Endodermal cell (in vitro differentiated cells): ENCODE measurements around the gene THAP11. TPM values are rescaled to one million over a fixed set of nuclear protein-coding genes. Genes with fewer than 3 reads are reported as not detected.

Experiments
- DNase-seq: peaks from one replicate; pipeline ENCODE4 v3.0.0-alpha.2; 2017
- H3K27ac ChIP-seq: 2 replicates; pipeline ENCODE4 v1.5.1; 2013; ENCODE audit warnings: mild to moderate bottlenecking, low read depth, low read length, moderate library complexity
- H3K27me3 ChIP-seq: 2 replicates; pipeline ENCODE4 v1.6.1; 2013; ENCODE audit warnings: mild to moderate bottlenecking, low read length, moderate library complexity; ENCODE audit not compliant: insufficient read depth, control insufficient read depth, poor library complexity, severe bottlenecking
- H3K36me3 ChIP-seq: 2 replicates; pipeline ENCODE4 v1.7.0; 2013; ENCODE audit warnings: mild to moderate bottlenecking, low read length, moderate library complexity; ENCODE audit not compliant: control insufficient read depth, insufficient read depth
- H3K4me1 ChIP-seq: one replicate; pipeline ENCODE4 v1.7.0; 2013; ENCODE audit warnings: low read length; ENCODE audit not compliant: control insufficient read depth, insufficient read depth
- H3K4me3 ChIP-seq: 2 replicates; pipeline ENCODE4 v1.5.1; 2013; ENCODE audit warnings: mild to moderate bottlenecking, low read length, moderate library complexity
- H3K9ac ChIP-seq: 2 replicates; pipeline ENCODE4 v1.6.1; 2013; ENCODE audit warnings: mild to moderate bottlenecking, low read length, moderate library complexity; ENCODE audit not compliant: poor library complexity, severe bottlenecking; ENCODE audit errors: extremely low read depth
- H3K9me3 ChIP-seq: 2 replicates; pipeline ENCODE4 v1.6.1; 2013; ENCODE audit warnings: mild to moderate bottlenecking, low read length, moderate library complexity; ENCODE audit not compliant: control insufficient read depth
- H3K27ac Mint-ChIP-seq: 2 replicates; pipeline ENCODE4 v1.8.0; 2020; ENCODE audit warnings: mixed read lengths
- H3K27me3 Mint-ChIP-seq: 2 replicates; pipeline ENCODE4 v1.8.0; 2021; ENCODE audit warnings: mild to moderate bottlenecking, mixed read lengths; ENCODE audit not compliant: insufficient read depth
- H3K36me3 Mint-ChIP-seq: 2 replicates; pipeline ENCODE4 v1.8.0; 2020; ENCODE audit warnings: low read depth, mixed read lengths
- H3K4me1 Mint-ChIP-seq: 2 replicates; pipeline ENCODE4 v1.8.0; 2020; ENCODE audit warnings: mixed read lengths
- H3K4me3 Mint-ChIP-seq: 2 replicates; pipeline ENCODE4 v1.8.0; 2020; ENCODE audit warnings: mild to moderate bottlenecking, moderate library complexity, mixed read lengths
- H3K9me3 Mint-ChIP-seq: 2 replicates; pipeline ENCODE4 v1.8.0; 2020; ENCODE audit warnings: mild to moderate bottlenecking, mixed read lengths
- WGBS, 2 experiments: methylation state at CpG; one replicate each; pipeline versions ENCODE4 v1.1.5 to v1.1.7; 2013; ENCODE audit warnings: missing lambda C conversion rate in 2 of 2, mixed read lengths in 1 of 2; ENCODE audit not compliant: insufficient coverage in 1 of 2, insufficient read length in 1 of 2; 5-methylcytosine and 5-hydroxymethylcytosine counted together
- total RNA-seq, 2 donors: library from RNA; stranded (reverse); fragmentation: NEBNext Ultra II Directional in 1 of 2; extraction: Animal tissue kit (Norgen Biotek cat#: 25700) in 1 of 2; gene quantifications; 2 replicates in 1 of 2; 3 replicates in 1 of 2; pipeline ENCODE4 v1.2.1, GENCODE V29; 2021
- TF ChIP-seq, protein P1 (sequence below): fragments of 200-600 bp; sonication (generic); conservative IDR thresholded peaks from 2 replicates; pipeline ENCODE4 v1.5.0; 2021; ENCODE audit warnings: antibody characterized with exemption, mild to moderate bottlenecking

THAP11 gene
- total RNA-seq, 2 donors from 2014 or later, result 28.0 to 32.9 TPM

- Mint-ChIP-seq H3K4me1 (peaks cover 8% of the 10 kb centered on the region), H3K27ac (no peak overlapping the region), H3K27me3 (no peaks in the 10 kb centered on the region), H3K9me3 (no peaks in the 10 kb centered on the region), H3K36me3 (peaks cover 56% of the 10 kb centered on the region), H3K4me3 (no peak overlapping the region)
- no peaks in the 10 kb centered on the region for H3K9me3 ChIP-seq
- TF ChIP-seq, protein P1, sequence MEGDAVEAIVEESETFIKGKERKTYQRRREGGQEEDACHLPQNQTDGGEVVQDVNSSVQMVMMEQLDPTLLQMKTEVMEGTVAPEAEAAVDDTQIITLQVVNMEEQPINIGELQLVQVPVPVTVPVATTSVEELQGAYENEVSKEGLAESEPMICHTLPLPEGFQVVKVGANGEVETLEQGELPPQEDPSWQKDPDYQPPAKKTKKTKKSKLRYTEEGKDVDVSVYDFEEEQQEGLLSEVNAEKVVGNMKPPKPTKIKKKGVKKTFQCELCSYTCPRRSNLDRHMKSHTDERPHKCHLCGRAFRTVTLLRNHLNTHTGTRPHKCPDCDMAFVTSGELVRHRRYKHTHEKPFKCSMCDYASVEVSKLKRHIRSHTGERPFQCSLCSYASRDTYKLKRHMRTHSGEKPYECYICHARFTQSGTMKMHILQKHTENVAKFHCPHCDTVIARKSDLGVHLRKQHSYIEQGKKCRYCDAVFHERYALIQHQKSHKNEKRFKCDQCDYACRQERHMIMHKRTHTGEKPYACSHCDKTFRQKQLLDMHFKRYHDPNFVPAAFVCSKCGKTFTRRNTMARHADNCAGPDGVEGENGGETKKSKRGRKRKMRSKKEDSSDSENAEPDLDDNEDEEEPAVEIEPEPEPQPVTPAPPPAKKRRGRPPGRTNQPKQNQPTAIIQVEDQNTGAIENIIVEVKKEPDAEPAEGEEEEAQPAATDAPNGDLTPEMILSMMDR, result no peak
- 92 to 97% methylated on average over 6 of the region's 6 CpGs for WGBS, 2 experiments
- H3K4me3 ChIP-seq, result no peak overlapping the region
- H3K4me1 ChIP-seq, result no peaks in the 10 kb centered on the region
- DNase-seq, result no peak
- H3K27me3 ChIP-seq, result no peaks in the 10 kb centered on the region
- peaks cover 66% of the 10 kb centered on the region for H3K36me3 ChIP-seq
- H3K27ac ChIP-seq, result no peak overlapping the region
- no peak overlapping the region for H3K9ac ChIP-seq
These were observed 36.1 kb downstream of the THAP11 start for GRCh38 chr16:67878232-67878631.

DNA sequence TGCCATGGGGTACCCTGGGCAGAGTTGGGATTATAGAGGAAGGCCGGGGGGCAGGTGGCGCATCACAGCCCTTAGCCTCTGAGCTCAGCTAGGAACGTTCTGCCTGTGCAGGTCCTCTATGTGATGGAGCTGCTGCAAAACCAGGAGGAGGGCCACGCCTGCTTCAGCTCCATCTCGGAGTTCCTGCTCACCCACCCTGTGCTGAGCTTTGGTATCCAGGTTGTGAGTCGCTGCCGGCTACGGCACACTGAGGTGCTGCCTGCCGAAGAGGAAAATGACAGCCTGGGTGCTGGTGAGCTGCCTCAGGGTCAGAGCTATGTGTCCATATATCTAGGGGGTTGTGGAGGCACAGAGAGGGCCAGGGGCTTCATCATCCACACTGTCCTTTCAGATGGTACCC is 36.7 kb downstream of the THAP11 start:
- no peak overlapping the region for H3K4me3 Mint-ChIP-seq
- no peaks in the 10 kb centered on the region for H3K27me3 Mint-ChIP-seq
- no peak overlapping the region for H3K27ac ChIP-seq
- H3K27me3 ChIP-seq, result no peaks in the 10 kb centered on the region
- H3K9ac ChIP-seq, result no peak overlapping the region
- peaks cover 60% of the 10 kb centered on the region for H3K36me3 Mint-ChIP-seq
- H3K36me3 ChIP-seq, result peaks cover 69% of the 10 kb centered on the region
- peaks cover 5% of the 10 kb centered on the region for H3K4me1 Mint-ChIP-seq
- WGBS, 2 experiments, result 94 to 99% methylated on average over 7 to 9 of the region's 9 CpGs
- no peaks in the 10 kb centered on the region for H3K4me1 ChIP-seq
- no peaks in the 10 kb centered on the region for H3K9me3 ChIP-seq
- H3K27ac Mint-ChIP-seq, result no peak overlapping the region
- H3K9me3 Mint-ChIP-seq, result no peaks in the 10 kb centered on the region
- DNase-seq, result no peak
- TF ChIP-seq, protein P1, result no peak
- no peak overlapping the region for H3K4me3 ChIP-seq

- H3K27ac Mint-ChIP-seq, result no peak overlapping the region
- H3K27ac ChIP-seq, result no peak overlapping the region
- H3K4me3 ChIP-seq, result no peak overlapping the region
- no peak overlapping the region for H3K9ac ChIP-seq
- 92 to 94% methylated on average over 12 of the region's 12 CpGs for WGBS, 2 experiments
- H3K9me3 ChIP-seq, result no peaks in the 10 kb centered on the region
- no peaks in the 10 kb centered on the region for H3K27me3 ChIP-seq
- TF ChIP-seq, protein P1, result no peak
- H3K4me1 Mint-ChIP-seq, result peaks cover 2% of the 10 kb centered on the region
- H3K36me3 ChIP-seq, result peaks cover 75% of the 10 kb centered on the region
- peaks cover 61% of the 10 kb centered on the region for H3K36me3 Mint-ChIP-seq
- DNase-seq, result no peak
- no peaks in the 10 kb centered on the region for H3K27me3 Mint-ChIP-seq
- H3K9me3 Mint-ChIP-seq, result no peaks in the 10 kb centered on the region
- H3K4me1 ChIP-seq, result no peaks in the 10 kb centered on the region
- H3K4me3 Mint-ChIP-seq, result no peak overlapping the region
These were observed 37.3 kb downstream of the THAP11 start for GRCh38 chr16:67879462-67879861.
